SK-N-SH treated with all-trans-retinoic acid at 6 μM for 48 hours (cell line): Measurements from ENCODE around the gene RNU1-2.
"Not testable (repeated sequence)": the region's sequence is repeated elsewhere in the genome, so short reads cannot be mapped to it uniquely, and the experiment has no call there.

ENCODE experiments used
- ARNTL ChIP-seq: fragments of 450-650 bp; formaldehyde crosslinking; IDR thresholded peaks from 2 replicates; pipeline ENCODE4 v1.5.0; 2020; ENCODE audit warnings: low read depth, mild to moderate bottlenecking, moderate library complexity, borderline replicate concordance
- CSRNP3 ChIP-seq: fragments of 250-450 bp; sonication (Bioruptor Pico); IDR thresholded peaks from 2 replicates; pipeline ENCODE4 v1.5.1; 2021; ENCODE audit warnings: mild to moderate bottlenecking, moderate library complexity
- ISL1 ChIP-seq: fragments of 250-450 bp; sonication (Bioruptor Pico); IDR thresholded peaks from 2 replicates; pipeline ENCODE4 v2.1.2; 2022; ENCODE audit warnings: mild to moderate bottlenecking, moderate library complexity
- OSR1 ChIP-seq: fragments of 250-450 bp; sonication (Bioruptor Pico); IDR thresholded peaks from 2 replicates; pipeline ENCODE4 v1.8.0; 2022; ENCODE audit warnings: moderate library complexity, mild to moderate bottlenecking, inconsistent platforms
- PATZ1 ChIP-seq: fragments of 250-450 bp; sonication (Bioruptor Pico); IDR thresholded peaks from 2 replicates; pipeline ENCODE4 v1.8.0; 2020; ENCODE audit warnings: mild to moderate bottlenecking, moderate library complexity, borderline replicate concordance
- POU6F1 ChIP-seq: fragments of 250-450 bp; sonication (Bioruptor Pico); IDR thresholded peaks from 2 replicates; pipeline ENCODE4 v1.8.0; 2021; ENCODE audit warnings: low read depth, mild to moderate bottlenecking, moderate library complexity, borderline replicate concordance
- PPARA ChIP-seq: fragments of 250-450 bp; sonication (Bioruptor Pico); IDR thresholded peaks from 2 replicates; pipeline ENCODE4 v1.5.0; 2020; ENCODE audit warnings: mild to moderate bottlenecking, borderline replicate concordance
- RARB ChIP-seq: fragments of 250-450 bp; sonication (Bioruptor Pico); IDR thresholded peaks from 2 replicates; pipeline ENCODE4 v1.8.0; 2021; ENCODE audit warnings: mild to moderate bottlenecking, moderate library complexity
- SNAI2 ChIP-seq: fragments of 250-450 bp; sonication (Bioruptor Pico); IDR thresholded peaks from 2 replicates; pipeline ENCODE4 v1.5.0; 2020; ENCODE audit warnings: mild to moderate bottlenecking, moderate library complexity
- ZFP3 ChIP-seq: fragments of 250-450 bp; sonication (Bioruptor Pico); IDR thresholded peaks from 2 replicates; pipeline ENCODE4 v1.5.0; 2020; ENCODE audit warnings: mild to moderate bottlenecking, moderate library complexity
- ZNF70 ChIP-seq: fragments of 450-650 bp; formaldehyde crosslinking; IDR thresholded peaks from 2 replicates; pipeline ENCODE4 v1.5.0; 2020; ENCODE audit warnings: mild to moderate bottlenecking, moderate library complexity

GRCh38 chr1:16869996-16870395 lies 25.8 kb upstream of the RNU1-2 start:
- TF ChIP-seq OSR1; ZNF70 (CRISPR knock-in tag); ARNTL; POU6F1; CSRNP3 (CRISPR knock-in tag); PPARA (CRISPR knock-in tag); ZFP3 (CRISPR knock-in tag); RARB; PATZ1 (CRISPR knock-in tag); SNAI2; ISL1 (CRISPR knock-in tag): not testable (repeated sequence)
